Measurements from ENCODE around the gene MRPL36.

The MRPL36 gene

DNA sequence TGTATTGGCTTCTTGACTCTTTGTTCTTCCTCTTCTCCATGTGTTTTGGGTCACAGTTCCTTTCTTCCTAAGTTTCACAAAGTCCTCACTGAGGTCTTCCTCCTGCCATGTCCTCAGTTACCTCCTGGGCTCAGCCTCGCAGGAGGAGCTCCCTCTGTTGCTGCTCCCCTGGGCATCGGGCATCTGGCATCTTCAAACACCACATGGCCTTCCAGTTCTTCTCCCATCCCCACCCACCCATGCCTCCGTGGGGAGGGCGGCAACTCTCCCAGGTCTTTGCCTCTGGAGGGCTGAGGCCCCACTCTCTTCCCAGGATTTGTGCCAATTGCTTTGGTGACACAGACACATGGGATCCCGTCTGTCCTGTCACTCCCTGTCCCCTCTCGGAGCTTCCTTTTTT, 22.8 kb downstream of the MRPL36 start:
- H3K18ac ChIP-seq (ENCODE audit: low read length) = no peak overlapping the region
- no CpG with 5 or more reads among the region's 6 CpGs for WGBS (ENCODE audit: extremely low coverage, insufficient coverage, insufficient read length)

DNA sequence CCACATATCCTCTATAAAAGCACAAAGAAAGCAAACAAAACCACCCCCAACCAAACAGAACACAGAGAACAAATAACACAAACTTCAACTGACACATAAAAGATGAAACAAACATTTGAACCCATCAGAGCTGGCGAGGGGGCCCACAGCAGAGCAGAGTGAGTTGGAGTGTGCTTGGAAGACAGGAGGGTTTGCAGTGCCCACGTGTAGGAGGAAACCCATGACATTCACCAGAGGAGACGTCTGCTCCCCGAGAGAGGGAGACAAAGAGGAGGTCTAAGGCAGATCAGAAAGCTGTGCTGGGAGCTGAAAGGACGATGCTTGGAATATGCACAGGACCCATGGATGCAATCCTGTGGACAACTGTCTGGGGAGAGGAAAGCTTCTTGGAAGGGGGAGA, 27.0 kb downstream of the MRPL36 start:
- WGBS (ENCODE audit: extremely low coverage, insufficient coverage, insufficient read length) = no CpG with 5 or more reads among the region's 5 CpGs
- no peaks in the 10 kb centered on the region for H3K27me3 ChIP-seq (ENCODE audit: insufficient read depth, low read length)
- H3K4me1 ChIP-seq (ENCODE audit: control insufficient read depth in 1 of 2, insufficient read depth in 2 of 2, low read length in 2 of 2) = no peaks in the 10 kb centered on the region
- H2BK12ac ChIP-seq (ENCODE audit: low read length) = no peak overlapping the region
- no peak overlapping the region for H4K12ac ChIP-seq (ENCODE audit: low read depth, low read length)
- no peak overlapping the region for H2BK5ac ChIP-seq (ENCODE audit: low read depth, low read length, poor library complexity)
- DNase-seq = no peak
- H3K9me3 ChIP-seq (ENCODE audit: insufficient read depth, low read depth, low read length) = no peaks in the 10 kb centered on the region
- H2AK5ac ChIP-seq (ENCODE audit: low read length) = no peak overlapping the region
- H3K4me2 ChIP-seq (ENCODE audit: low read length) = no peak overlapping the region
- no peak overlapping the region for H3K27ac ChIP-seq (ENCODE audit: low read depth, low read length)
- no peak overlapping the region for H3K9ac ChIP-seq (ENCODE audit: low read length)
- H2BK120ac ChIP-seq (ENCODE audit: insufficient read depth, low read length, poor library complexity) = no peak overlapping the region
- no peak overlapping the region for H3K4ac ChIP-seq (ENCODE audit: low read depth, low read length)
- H3K23ac ChIP-seq (ENCODE audit: low read length) = no peak overlapping the region
- no peak overlapping the region for H4K91ac ChIP-seq (ENCODE audit: low read depth, low read length)
- no peak overlapping the region for H3K18ac ChIP-seq (ENCODE audit: low read length)
- H3K79me2 ChIP-seq (ENCODE audit: control insufficient read depth, insufficient read depth, low read length, poor library complexity) = no peaks in the 10 kb centered on the region
- H3K4me3 ChIP-seq (ENCODE audit: low read depth, low read length) = no peak overlapping the region
- H3K36me3 ChIP-seq (ENCODE audit: control insufficient read depth in 1 of 2, insufficient read depth in 2 of 2, low read length in 2 of 2) = no peaks in the 10 kb centered on the region
- no peak overlapping the region for H3K14ac ChIP-seq (ENCODE audit: low read length)
- H4K8ac ChIP-seq (ENCODE audit: low read depth, low read length) = no peak overlapping the region
- H3K79me1 ChIP-seq (ENCODE audit: low read length) = no peaks in the 10 kb centered on the region
- H2AFZ ChIP-seq (ENCODE audit: insufficient read depth, low read length, poor library complexity) = no peak overlapping the region

More for the DNA sequence above, 22.8 kb downstream of the MRPL36 start:
- Histone ChIP-seq H3K4ac (ENCODE audit: low read depth, low read length) (no peak overlapping the region), H3K27ac (ENCODE audit: low read depth, low read length) (no peak overlapping the region), H3K9me3 (ENCODE audit: insufficient read depth, low read depth, low read length) (no peaks in the 10 kb centered on the region), H3K27me3 (ENCODE audit: insufficient read depth, low read length) (no peaks in the 10 kb centered on the region), H3K79me2 (ENCODE audit: control insufficient read depth, insufficient read depth, low read length, poor library complexity) (no peaks in the 10 kb centered on the region), H3K4me3 (ENCODE audit: low read depth, low read length) (no peak overlapping the region), H3K36me3 (ENCODE audit: control insufficient read depth in 1 of 2, insufficient read depth in 2 of 2, low read length in 2 of 2) (no peaks in the 10 kb centered on the region), H4K91ac (ENCODE audit: low read depth, low read length) (no peak overlapping the region), H3K14ac (ENCODE audit: low read length) (no peak overlapping the region), H2AFZ (ENCODE audit: insufficient read depth, low read length, poor library complexity) (no peak overlapping the region), H3K23ac (ENCODE audit: low read length) (no peak overlapping the region), H2BK120ac (ENCODE audit: insufficient read depth, low read length, poor library complexity) (no peak overlapping the region), H2BK5ac (ENCODE audit: low read depth, low read length, poor library complexity) (no peak overlapping the region), H3K4me2 (ENCODE audit: low read length) (no peak overlapping the region), H4K8ac (ENCODE audit: low read depth, low read length) (no peak overlapping the region), H2BK12ac (ENCODE audit: low read length) (no peak overlapping the region), H4K12ac (ENCODE audit: low read depth, low read length) (no peak overlapping the region), H3K9ac (ENCODE audit: low read length) (no peak overlapping the region), H2AK5ac (ENCODE audit: low read length) (no peak overlapping the region), H3K79me1 (ENCODE audit: low read length) (no peaks in the 10 kb centered on the region), H3K4me1 (ENCODE audit: control insufficient read depth in 1 of 2, insufficient read depth in 2 of 2, low read length in 2 of 2) (no peaks in the 10 kb centered on the region)
- DNase-seq = no peak

- Histone ChIP-seq H4K91ac (ENCODE audit: low read depth, low read length) (no peak overlapping the region), H4K8ac (ENCODE audit: low read depth, low read length) (no peak overlapping the region), H2BK12ac (ENCODE audit: low read length) (no peak overlapping the region), H3K18ac (ENCODE audit: low read length) (no peak overlapping the region), H3K79me1 (ENCODE audit: low read length) (no peaks in the 10 kb centered on the region), H3K4me1 (ENCODE audit: control insufficient read depth in 1 of 2, insufficient read depth in 2 of 2, low read length in 2 of 2) (no peaks in the 10 kb centered on the region), H2BK120ac (ENCODE audit: insufficient read depth, low read length, poor library complexity) (no peak overlapping the region), H3K4me3 (ENCODE audit: low read depth, low read length) (no peak overlapping the region), H4K12ac (ENCODE audit: low read depth, low read length) (no peak overlapping the region), H3K23ac (ENCODE audit: low read length) (no peak overlapping the region), H3K79me2 (ENCODE audit: control insufficient read depth, insufficient read depth, low read length, poor library complexity) (no peaks in the 10 kb centered on the region), H2BK5ac (ENCODE audit: low read depth, low read length, poor library complexity) (no peak overlapping the region), H3K27me3 (ENCODE audit: insufficient read depth, low read length) (no peaks in the 10 kb centered on the region), H3K36me3 (ENCODE audit: control insufficient read depth in 1 of 2, insufficient read depth in 2 of 2, low read length in 2 of 2) (no peaks in the 10 kb centered on the region), H3K4me2 (ENCODE audit: low read length) (no peak overlapping the region), H3K14ac (ENCODE audit: low read length) (no peak overlapping the region), H2AK5ac (ENCODE audit: low read length) (no peak overlapping the region), H3K9ac (ENCODE audit: low read length) (no peak overlapping the region), H3K9me3 (ENCODE audit: insufficient read depth, low read depth, low read length) (peaks cover 2% of the 10 kb centered on the region), H3K27ac (ENCODE audit: low read depth, low read length) (no peak overlapping the region), H2AFZ (ENCODE audit: insufficient read depth, low read length, poor library complexity) (no peak overlapping the region), H3K4ac (ENCODE audit: low read depth, low read length) (no peak overlapping the region)
- no CpG with 5 or more reads among the region's 20 CpGs for WGBS (ENCODE audit: extremely low coverage, insufficient coverage, insufficient read length)
- DNase-seq = no peak
These were observed 28.2 kb downstream of the MRPL36 start for GRCh38 chr5:1771149-1772065.

DNA sequence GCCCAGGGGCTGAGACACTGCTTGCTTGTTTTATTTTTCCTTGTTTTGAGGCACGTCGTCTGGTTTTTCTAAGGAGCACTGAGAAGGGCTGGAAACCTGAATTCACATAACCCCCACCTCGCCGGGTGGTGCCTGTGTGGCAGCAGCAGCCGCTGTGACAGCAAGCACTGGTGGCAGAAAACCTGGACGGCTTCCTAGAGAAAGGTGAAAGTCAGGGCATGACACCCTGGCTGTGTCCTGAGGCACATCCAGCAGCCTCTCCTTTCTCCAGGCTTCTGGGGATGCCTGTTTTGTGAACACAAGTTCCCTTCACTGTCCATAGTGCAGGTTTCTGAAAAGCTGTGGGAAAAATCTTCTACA, 29.2 kb downstream of the MRPL36 start:
- H3K14ac ChIP-seq (ENCODE audit: low read length) = no peak overlapping the region
- no peak overlapping the region for H4K8ac ChIP-seq (ENCODE audit: low read depth, low read length)
- no peak for DNase-seq
- no peaks in the 10 kb centered on the region for H3K36me3 ChIP-seq (ENCODE audit: control insufficient read depth in 1 of 2, insufficient read depth in 2 of 2, low read length in 2 of 2)
- H2BK120ac ChIP-seq (ENCODE audit: insufficient read depth, low read length, poor library complexity) = no peak overlapping the region
- no peak overlapping the region for H2BK12ac ChIP-seq (ENCODE audit: low read length)
- no peak overlapping the region for H2AFZ ChIP-seq (ENCODE audit: insufficient read depth, low read length, poor library complexity)
- no peak overlapping the region for H3K4me3 ChIP-seq (ENCODE audit: low read depth, low read length)
- H4K12ac ChIP-seq (ENCODE audit: low read depth, low read length) = no peak overlapping the region
- H3K79me2 ChIP-seq (ENCODE audit: control insufficient read depth, insufficient read depth, low read length, poor library complexity) = no peaks in the 10 kb centered on the region
- no peaks in the 10 kb centered on the region for H3K4me1 ChIP-seq (ENCODE audit: control insufficient read depth in 1 of 2, insufficient read depth in 2 of 2, low read length in 2 of 2)
- no peak overlapping the region for H2BK5ac ChIP-seq (ENCODE audit: low read depth, low read length, poor library complexity)
- no CpG with 5 or more reads among the region's 6 CpGs for WGBS (ENCODE audit: extremely low coverage, insufficient coverage, insufficient read length)
- no peak overlapping the region for H3K27ac ChIP-seq (ENCODE audit: low read depth, low read length)
- peaks cover 2% of the 10 kb centered on the region for H3K9me3 ChIP-seq (ENCODE audit: insufficient read depth, low read depth, low read length)
- no peak overlapping the region for H3K23ac ChIP-seq (ENCODE audit: low read length)
- H3K79me1 ChIP-seq (ENCODE audit: low read length) = no peaks in the 10 kb centered on the region
- H3K9ac ChIP-seq (ENCODE audit: low read length) = no peak overlapping the region
- H2AK5ac ChIP-seq (ENCODE audit: low read length) = no peak overlapping the region
- H3K27me3 ChIP-seq (ENCODE audit: insufficient read depth, low read length) = no peaks in the 10 kb centered on the region
- H3K18ac ChIP-seq (ENCODE audit: low read length) = no peak overlapping the region
- H3K4me2 ChIP-seq (ENCODE audit: low read length) = no peak overlapping the region
- no peak overlapping the region for H4K91ac ChIP-seq (ENCODE audit: low read depth, low read length)
- no peak overlapping the region for H3K4ac ChIP-seq (ENCODE audit: low read depth, low read length)

Data from trophoblast cell (in vitro differentiated cells and primary cell).